Breast epithelium (tissue), 4 donors: ENCODE measurements around the gene ST7. TPM values are rescaled to one million over a fixed set of nuclear protein-coding genes. Genes with fewer than 3 reads are reported as not detected.

Source experiments
- DNase-seq, 2 donors: peaks; one replicate each; pipeline ENCODE4 v3.0.0-alpha.2; 2019; ENCODE audit warnings: low spot score in 2 of 2
- H3K27ac ChIP-seq, 2 donors: fragments of 200-600 bp; sonication (generic) in 1 of 2; one replicate each; pipeline ENCODE4 v1.5.1; 2016 to 2019; ENCODE audit warnings: mild to moderate bottlenecking in 1 of 2
- H3K27me3 ChIP-seq, 2 donors: fragments of 200-600 bp; sonication (generic) in 1 of 2; one replicate each; pipeline versions ENCODE4 v1.5.1 to v1.6.0; 2017 to 2019; ENCODE audit warnings: control low read depth in 1 of 2, mild to moderate bottlenecking in 1 of 2
- H3K36me3 ChIP-seq: fragments of 200-600 bp; one replicate; pipeline ENCODE4 v1.5.1; 2019
- H3K4me1 ChIP-seq, 2 donors: fragments of 200-600 bp; sonication (generic); one replicate each; pipeline ENCODE4 v1.5.1; 2016 to 2019; ENCODE audit warnings: control low read depth in 1 of 2
- H3K4me3 ChIP-seq, 3 donors: fragments of 200-600 bp; sonication (generic); 1 replicate in 2 of 3; 2 replicates in 1 of 3; pipeline ENCODE4 v1.5.1; 2016 to 2019; ENCODE audit warnings: mild to moderate bottlenecking in 3 of 3, moderate library complexity in 2 of 3
- H3K9me3 ChIP-seq, 2 donors: fragments of 200-600 bp; sonication (generic) in 1 of 2; one replicate each; pipeline ENCODE4 v1.5.1; 2016 to 2019; ENCODE audit warnings: control low read depth in 1 of 2
- CTCF ChIP-seq, 3 donors: fragments of 450-650 bp; IDR thresholded peaks; one replicate each; pipeline ENCODE4 v1.5.1; 2016 to 2017; ENCODE audit warnings: antibody characterized with exemption in 3 of 3, mild to moderate bottlenecking in 3 of 3, moderate library complexity in 3 of 3
- POLR2A ChIP-seq: fragments of 450-650 bp; IDR thresholded peaks from one replicate; pipeline ENCODE4 v1.6.1; 2016; ENCODE audit warnings: antibody characterized with exemption, mild to moderate bottlenecking, moderate library complexity
- POLR2AphosphoS5 ChIP-seq, 3 donors: sonication (generic); formaldehyde crosslinking; IDR thresholded peaks; one replicate each; pipeline ENCODE4 v1.6.1; 2017; ENCODE audit warnings: antibody characterized with exemption in 3 of 3
- intact Hi-C: fragments of 100-400 bp; cut with DNase I; formaldehyde crosslinking; loops from one replicate; pipeline ENCODE4 v1.15.1; 2023; ENCODE audit warnings: low total_unique reads
- total RNA-seq, 3 donors: library from RNA; depleted of rRNA; stranded (reverse); fragments of >200 nt; gene quantifications; one replicate each; pipeline ENCODE4 v1.1.0, GENCODE V29; 2016

The ST7 gene
- total RNA-seq, 3 donors from 2014 or later, result 24.3 to 41.4 (median 27.5) TPM

GRCh38 chr7:116966601-116967000, 13.3 kb downstream of the ST7 start:
- Histone ChIP-seq H3K36me3 (no peaks in the 10 kb centered on the region), H3K4me1 (no peaks in the 10 kb centered on the region), H3K27ac (no peak overlapping the region), H3K27me3 (no peaks in the 10 kb centered on the region), H3K9me3 (no peaks in the 10 kb centered on the region), H3K4me3 (no peak overlapping the region)
- intact Hi-C loops, result no loop called here
- TF ChIP-seq POLR2A, result no peak
- no peak for TF ChIP-seq POLR2AphosphoS5 (IDR thresholded peaks at IDR 0.05)
- no peak for TF ChIP-seq CTCF (IDR thresholded peaks at IDR 0.05)
- no peak for DNase-seq

- H3K27me3 ChIP-seq, result no peaks in the 10 kb centered on the region
- no peaks in the 10 kb centered on the region for H3K9me3 ChIP-seq
- no peak overlapping the region for H3K27ac ChIP-seq
- TF ChIP-seq POLR2AphosphoS5 (IDR thresholded peaks at IDR 0.05) (no peak), POLR2A (no peak), CTCF (IDR thresholded peaks at IDR 0.05) (no peak)
- H3K4me3 ChIP-seq, result no peak overlapping the region
- H3K4me1 ChIP-seq, result no peaks in the 10 kb centered on the region
- intact Hi-C loops, result no loop called here
- H3K36me3 ChIP-seq, result no peaks in the 10 kb centered on the region
- no peak for DNase-seq
These were observed 14.1 kb downstream of the ST7 start for GRCh38 chr7:116967254-116967922.

GRCh38 chr7:116967983-116968382, 14.7 kb downstream of the ST7 start:
- intact Hi-C loops, result no loop called here
- no peak for DNase-seq
- Histone ChIP-seq H3K4me3 (no peak overlapping the region), H3K27me3 (no peaks in the 10 kb centered on the region), H3K9me3 (no peaks in the 10 kb centered on the region), H3K27ac (no peak overlapping the region), H3K36me3 (no peaks in the 10 kb centered on the region), H3K4me1 (no peaks in the 10 kb centered on the region)
- no peak for TF ChIP-seq POLR2AphosphoS5 (IDR thresholded peaks at IDR 0.05)
- TF ChIP-seq CTCF (IDR thresholded peaks at IDR 0.05), result no peak
- TF ChIP-seq POLR2A, result no peak

GRCh38 chr7:116968631-116969030, 15.3 kb downstream of the ST7 start:
- Histone ChIP-seq H3K4me3 (no peak overlapping the region), H3K4me1 (no peaks in the 10 kb centered on the region), H3K36me3 (no peaks in the 10 kb centered on the region), H3K27me3 (no peaks in the 10 kb centered on the region), H3K9me3 (no peaks in the 10 kb centered on the region), H3K27ac (no peak overlapping the region)
- intact Hi-C loops, result no loop called here
- no peak for TF ChIP-seq POLR2A
- TF ChIP-seq CTCF (IDR thresholded peaks at IDR 0.05), result no peak
- DNase-seq, result no peak

- no peak for DNase-seq
- no peak overlapping the region for H3K27ac ChIP-seq
- H3K4me3 ChIP-seq, result no peak overlapping the region
- H3K36me3 ChIP-seq, result no peaks in the 10 kb centered on the region
- no peaks in the 10 kb centered on the region for H3K4me1 ChIP-seq
- H3K9me3 ChIP-seq, result no peaks in the 10 kb centered on the region
- intact Hi-C loops, result no loop called here
- no peaks in the 10 kb centered on the region for H3K27me3 ChIP-seq
- TF ChIP-seq POLR2AphosphoS5 (IDR thresholded peaks at IDR 0.05), result no peak
- TF ChIP-seq CTCF (IDR thresholded peaks at IDR 0.05), result no peak
- TF ChIP-seq POLR2A, result no peak
These were observed 16.1 kb downstream of the ST7 start for GRCh38 chr7:116969371-116969902.
